Uterus (tissue), 4 donors: ENCODE data around the gene DPP10. TPM values are rescaled to one million over a fixed set of nuclear protein-coding genes. Genes with fewer than 3 reads are reported as not detected.
"Not testable (repeated sequence)": the region's sequence is repeated elsewhere in the genome, so short reads cannot be mapped to it uniquely, and the experiment has no call there.

ENCODE experiments used
- DNase-seq, 2 donors: peaks; one replicate each; pipeline ENCODE4 v3.0.0-alpha.2; 2019 to 2020
- H3K27ac ChIP-seq, 2 donors: fragments of 200-600 bp; sonication (generic); 1 replicate in 1 of 2; 2 replicates in 1 of 2; pipeline ENCODE4 v1.5.1; 2016 to 2018
- H3K27me3 ChIP-seq, 2 donors: fragments of 200-600 bp; sonication (generic); one replicate each; pipeline ENCODE4 v1.5.1; 2018 to 2019; ENCODE audit warnings: control low read depth in 1 of 2
- H3K36me3 ChIP-seq, 2 donors: fragments of 200-600 bp; sonication (generic); one replicate each; pipeline ENCODE4 v1.5.1; 2019; ENCODE audit warnings: control low read depth in 1 of 2
- H3K4me1 ChIP-seq, 2 donors: fragments of 200-600 bp; sonication (generic); one replicate each; pipeline ENCODE4 v1.5.1; 2018 to 2019; ENCODE audit warnings: control low read depth in 1 of 2
- H3K4me3 ChIP-seq, 2 donors: fragments of 200-600 bp; sonication (generic); 1 replicate in 1 of 2; 2 replicates in 1 of 2; pipeline ENCODE4 v1.5.1; 2018 to 2019; ENCODE audit warnings: mild to moderate bottlenecking in 1 of 2
- H3K9me3 ChIP-seq, 2 donors: fragments of 200-600 bp; sonication (generic); one replicate each; pipeline ENCODE4 v1.5.1; 2019; ENCODE audit warnings: control low read depth in 1 of 2
- CTCF ChIP-seq, 4 experiments: fragments of 200-600 bp in 2 of 4; fragments of 450-650 bp in 2 of 4; sonication (generic) in 2 of 4; IDR thresholded peaks; one replicate each; pipeline ENCODE4 v1.5.1; 2016 to 2019; ENCODE audit warnings: antibody characterized with exemption in 4 of 4, mild to moderate bottlenecking in 2 of 4, moderate library complexity in 1 of 4
- POLR2A ChIP-seq, 2 donors: fragments of 450-650 bp; IDR thresholded peaks; one replicate each; pipeline ENCODE4 v1.6.1; 2016; ENCODE audit warnings: antibody characterized with exemption in 2 of 2, mild to moderate bottlenecking in 1 of 2, moderate library complexity in 1 of 2
- intact Hi-C: fragments of 100-400 bp; cut with DNase I; formaldehyde crosslinking; loops from one replicate; pipeline ENCODE4 v1.15.1; 2023; ENCODE audit warnings: low total_unique reads
- total RNA-seq, 4 donors: library from RNA; depleted of rRNA in 3 of 4; stranded (reverse); fragments of >200 nt in 3 of 4; gene quantifications; one replicate each; pipeline versions ENCODE4 v1.1.0 to v1.2.4, GENCODE V29; 2014 to 2023
- donor health status: DM: yes; HTN: yes; CAD: no.

DPP10 gene
- total RNA-seq, 4 donors from 2014 or later, result 33.0 TPM; not detected in 3

GRCh38 chr2:115413791-115414190 is 971.4 kb downstream of the DPP10 start:
- intact Hi-C loops, result no loop called here
- no peak for DNase-seq
- no peaks in the 10 kb centered on the region for H3K9me3 ChIP-seq
- no peak overlapping the region for H3K27ac ChIP-seq
- TF ChIP-seq CTCF (IDR thresholded peaks at IDR 0.05), result no peak
- TF ChIP-seq POLR2A (IDR thresholded peaks at IDR 0.05), result no peak
- no peaks in the 10 kb centered on the region for H3K36me3 ChIP-seq
- no peaks in the 10 kb centered on the region for H3K27me3 ChIP-seq
- no peak overlapping the region for H3K4me3 ChIP-seq
- no peaks in the 10 kb centered on the region for H3K4me1 ChIP-seq

GRCh38 chr2:115414466-115414865 is 972.0 kb downstream of the DPP10 start:
- H3K36me3 ChIP-seq, result no peaks in the 10 kb centered on the region
- H3K4me1 ChIP-seq, result no peaks in the 10 kb centered on the region
- TF ChIP-seq POLR2A (IDR thresholded peaks at IDR 0.05), result no peak
- no peak for TF ChIP-seq CTCF (IDR thresholded peaks at IDR 0.05)
- no peak overlapping the region for H3K4me3 ChIP-seq
- H3K9me3 ChIP-seq, result no peaks in the 10 kb centered on the region
- no peak for DNase-seq
- no peaks in the 10 kb centered on the region for H3K27me3 ChIP-seq
- intact Hi-C loops, result no loop called here
- H3K27ac ChIP-seq, result no peak overlapping the region

GRCh38 chr2:115422004-115422634 is 979.7 kb downstream of the DPP10 start:
- Histone ChIP-seq H3K27me3 (no peaks in the 10 kb centered on the region), H3K36me3 (no peaks in the 10 kb centered on the region), H3K27ac (no peak overlapping the region), H3K4me3 (no peak overlapping the region), H3K4me1 (no peaks in the 10 kb centered on the region), H3K9me3 (no peaks in the 10 kb centered on the region)
- no peak for TF ChIP-seq CTCF (IDR thresholded peaks at IDR 0.05)
- TF ChIP-seq POLR2A (IDR thresholded peaks at IDR 0.05), result no peak
- no peak for DNase-seq
- intact Hi-C loops, result no loop called here

DNA sequence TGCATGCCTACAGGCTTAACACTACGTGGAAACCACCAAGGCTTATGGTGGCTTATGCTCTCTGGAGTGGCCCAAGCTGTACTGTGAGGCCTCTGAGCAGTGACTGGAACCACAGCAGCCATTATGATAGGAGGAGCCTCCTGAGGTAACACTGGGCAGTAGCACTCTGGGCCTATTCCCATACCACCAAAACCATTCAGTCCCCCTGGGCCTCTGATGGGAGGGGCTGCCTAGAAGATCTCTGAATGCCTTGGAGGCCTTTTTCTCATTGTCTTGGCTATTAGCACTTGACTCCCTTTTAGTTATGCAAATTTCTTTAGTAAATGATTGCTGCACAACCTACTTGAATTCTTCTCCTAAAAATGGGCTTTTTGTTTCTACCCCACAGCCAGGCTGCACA is 985.0 kb downstream of the DPP10 start:
- Histone ChIP-seq H3K27me3 (no peaks in the 10 kb centered on the region), H3K36me3 (no peaks in the 10 kb centered on the region), H3K4me1 (no peaks in the 10 kb centered on the region), H3K9me3 (no peaks in the 10 kb centered on the region), H3K4me3 (no peak overlapping the region), H3K27ac (no peak overlapping the region)
- DNase-seq, result no peak
- intact Hi-C loops, result no loop called here
- TF ChIP-seq CTCF (IDR thresholded peaks at IDR 0.05) (no peak), POLR2A (IDR thresholded peaks at IDR 0.05) (no peak)

- H3K36me3 ChIP-seq, H3K4me3 ChIP-seq, H3K4me1 ChIP-seq, intact Hi-C loops, H3K27ac ChIP-seq, DNase-seq, H3K27me3 ChIP-seq, H3K9me3 ChIP-seq: not testable (repeated sequence)
Measured at GRCh38 chr2:115440746-115441145, 998.3 kb downstream of the DPP10 start.
